Measurements from ENCODE around the gene PTPRA.

The PTPRA gene

DNA sequence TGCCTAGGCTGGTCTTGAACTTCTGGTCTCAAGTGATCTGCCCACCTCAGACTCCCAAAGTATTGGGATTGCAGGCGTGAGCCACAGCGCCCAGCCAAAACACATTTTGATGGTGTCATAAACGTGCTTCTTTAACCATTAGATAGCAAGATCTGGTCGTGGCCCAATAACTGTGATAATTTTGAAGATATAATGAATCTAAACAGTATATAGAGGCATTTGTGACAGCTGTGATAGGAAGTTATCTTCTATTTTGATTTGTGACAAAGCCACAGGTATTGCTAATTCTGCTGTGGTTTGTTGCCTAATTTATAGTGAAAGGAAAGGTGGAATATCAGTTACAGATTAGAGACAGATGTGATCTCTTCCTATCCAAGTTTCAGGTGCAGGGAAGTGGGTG, 197.4 kb downstream of the PTPRA start:
- Histone ChIP-seq H4K91ac (ENCODE audit: low read depth, low read length) (no peak overlapping the region), H3K4me1 (ENCODE audit: control insufficient read depth in 1 of 2, insufficient read depth in 2 of 2, low read length in 2 of 2) (peaks cover 0 to 3% of the 10 kb centered on the region in 2 experiments), H3K36me3 (ENCODE audit: control insufficient read depth in 1 of 2, insufficient read depth in 2 of 2, low read length in 2 of 2) (no peaks in the 10 kb centered on the region), H3K18ac (ENCODE audit: low read length) (no peak overlapping the region), H2BK5ac (ENCODE audit: low read depth, low read length, poor library complexity) (no peak overlapping the region), H3K9me3 (ENCODE audit: insufficient read depth, low read depth, low read length) (peaks cover 10% of the 10 kb centered on the region), H3K27ac (ENCODE audit: low read depth, low read length) (no peak overlapping the region), H2AK5ac (ENCODE audit: low read length) (no peak overlapping the region), H3K14ac (ENCODE audit: low read length) (no peak overlapping the region), H3K4me3 (ENCODE audit: low read depth, low read length) (no peak overlapping the region), H3K4ac (ENCODE audit: low read depth, low read length) (no peak overlapping the region), H3K4me2 (ENCODE audit: low read length) (no peak overlapping the region), H2BK12ac (ENCODE audit: low read length) (no peak overlapping the region), H2BK120ac (ENCODE audit: insufficient read depth, low read length, poor library complexity) (no peak overlapping the region), H4K12ac (ENCODE audit: low read depth, low read length) (no peak overlapping the region), H3K79me1 (ENCODE audit: low read length) (no peaks in the 10 kb centered on the region), H2AFZ (ENCODE audit: insufficient read depth, low read length, poor library complexity) (no peak overlapping the region), H3K27me3 (ENCODE audit: insufficient read depth, low read length) (peaks cover 19% of the 10 kb centered on the region), H4K8ac (ENCODE audit: low read depth, low read length) (no peak overlapping the region), H3K9ac (ENCODE audit: low read length) (no peak overlapping the region), H3K23ac (ENCODE audit: low read length) (no peak overlapping the region), H3K79me2 (ENCODE audit: control insufficient read depth, insufficient read depth, low read length, poor library complexity) (no peaks in the 10 kb centered on the region)
- no peak for DNase-seq
- WGBS (ENCODE audit: extremely low coverage, insufficient coverage, insufficient read length), result no CpG with 5 or more reads among the region's 4 CpGs

DNA sequence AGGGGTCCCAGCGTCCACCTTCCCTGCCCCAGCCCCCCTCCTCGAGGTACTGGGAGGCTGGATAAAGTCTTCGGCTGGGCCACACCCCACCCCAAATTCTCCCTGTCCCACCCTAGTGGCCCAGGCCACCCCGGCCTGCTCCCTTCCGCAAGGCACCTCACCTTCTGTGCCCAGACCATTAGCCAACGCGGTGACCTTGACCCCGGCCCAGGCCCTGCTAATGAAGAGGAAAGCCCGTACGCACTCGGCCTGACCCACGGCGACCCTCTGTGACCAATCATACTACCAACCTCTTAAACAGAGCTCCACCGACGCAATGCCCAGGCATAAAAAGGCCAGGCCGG, 198.0 kb downstream of the PTPRA start:
- Histone ChIP-seq H3K27ac (ENCODE audit: low read depth, low read length) (no peak overlapping the region), H3K14ac (ENCODE audit: low read length) (no peak overlapping the region), H3K27me3 (ENCODE audit: insufficient read depth, low read length) (peaks cover 19% of the 10 kb centered on the region), H3K23ac (ENCODE audit: low read length) (no peak overlapping the region), H2BK5ac (ENCODE audit: low read depth, low read length, poor library complexity) (no peak overlapping the region), H4K8ac (ENCODE audit: low read depth, low read length) (no peak overlapping the region), H2BK12ac (ENCODE audit: low read length) (no peak overlapping the region), H3K79me2 (ENCODE audit: control insufficient read depth, insufficient read depth, low read length, poor library complexity) (no peaks in the 10 kb centered on the region), H4K12ac (ENCODE audit: low read depth, low read length) (no peak overlapping the region), H2AK5ac (ENCODE audit: low read length) (no peak overlapping the region), H4K91ac (ENCODE audit: low read depth, low read length) (no peak overlapping the region), H3K4me1 (ENCODE audit: control insufficient read depth in 1 of 2, insufficient read depth in 2 of 2, low read length in 2 of 2) (peaks cover 0 to 3% of the 10 kb centered on the region in 2 experiments), H3K18ac (ENCODE audit: low read length) (no peak overlapping the region), H3K4ac (ENCODE audit: low read depth, low read length) (no peak overlapping the region), H3K9ac (ENCODE audit: low read length) (no peak overlapping the region), H2AFZ (ENCODE audit: insufficient read depth, low read length, poor library complexity) (no peak overlapping the region), H3K79me1 (ENCODE audit: low read length) (no peaks in the 10 kb centered on the region), H3K36me3 (ENCODE audit: control insufficient read depth in 1 of 2, insufficient read depth in 2 of 2, low read length in 2 of 2) (no peaks in the 10 kb centered on the region), H3K9me3 (ENCODE audit: insufficient read depth, low read depth, low read length) (peaks cover 10% of the 10 kb centered on the region), H3K4me3 (ENCODE audit: low read depth, low read length) (no peak overlapping the region), H3K4me2 (ENCODE audit: low read length) (no peak overlapping the region), H2BK120ac (ENCODE audit: insufficient read depth, low read length, poor library complexity) (no peak overlapping the region)
- WGBS (ENCODE audit: extremely low coverage, insufficient coverage, insufficient read length), result no CpG with 5 or more reads among the region's 16 CpGs
- no peak for DNase-seq

DNA sequence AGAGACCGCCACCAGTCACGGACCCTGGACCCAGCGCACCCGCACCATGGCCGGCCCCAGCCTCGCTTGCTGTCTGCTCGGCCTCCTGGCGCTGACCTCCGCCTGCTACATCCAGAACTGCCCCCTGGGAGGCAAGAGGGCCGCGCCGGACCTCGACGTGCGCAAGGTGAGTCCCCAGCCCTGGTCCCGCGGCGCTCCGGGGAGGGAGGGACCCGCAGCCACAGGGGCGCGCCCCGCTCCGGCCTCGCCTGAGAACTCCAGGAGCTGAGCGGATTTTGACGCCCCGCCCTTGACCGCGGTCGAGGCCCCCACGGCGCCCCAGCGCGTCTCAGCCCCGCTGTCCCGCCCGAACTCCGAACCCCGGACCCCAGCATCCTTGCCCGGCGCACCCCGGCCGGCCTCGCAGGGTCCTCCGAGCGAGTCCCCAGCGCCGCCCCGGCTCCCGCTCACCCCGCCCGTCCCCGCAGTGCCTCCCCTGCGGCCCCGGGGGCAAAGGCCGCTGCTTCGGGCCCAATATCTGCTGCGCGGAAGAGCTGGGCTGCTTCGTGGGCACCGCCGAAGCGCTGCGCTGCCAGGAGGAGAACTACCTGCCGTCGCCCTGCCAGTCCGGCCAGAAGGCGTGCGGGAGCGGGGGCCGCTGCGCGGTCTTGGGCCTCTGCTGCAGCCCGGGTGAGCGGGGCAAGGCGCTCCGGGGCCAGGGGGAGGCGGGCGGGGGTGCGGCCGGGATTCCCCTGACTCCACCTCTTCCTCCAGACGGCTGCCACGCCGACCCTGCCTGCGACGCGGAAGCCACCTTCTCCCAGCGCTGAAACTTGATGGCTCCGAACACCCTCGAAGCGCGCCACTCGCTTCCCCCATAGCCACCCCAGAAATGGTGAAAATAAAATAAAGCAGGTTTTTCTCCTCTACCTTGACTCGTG, 198.6 kb downstream of the PTPRA start, which contains the start of gene OXT:
Gene OXT (plus strand): TSS at position 11 of the 920 bp plus-strand sequence. CDS start 36 bp downstream, at position 47.
- no peak within 1 kb of the TSS for H4K8ac ChIP-seq (ENCODE audit: low read depth, low read length)
- no peak within 1 kb of the TSS for H4K12ac ChIP-seq (ENCODE audit: low read depth, low read length)
- peak within 1 kb of the TSS; percentile 28 for H2AFZ ChIP-seq (ENCODE audit: insufficient read depth, low read length, poor library complexity)
- no peak within 1 kb of the TSS for H3K18ac ChIP-seq (ENCODE audit: low read length)
- no peak within 1 kb of the TSS for H2BK5ac ChIP-seq (ENCODE audit: low read depth, low read length, poor library complexity)
- H3K4me3 ChIP-seq (ENCODE audit: low read depth, low read length), result peak within 1 kb of the TSS; percentile 21
- no peak within 1 kb of the TSS for H3K4ac ChIP-seq (ENCODE audit: low read depth, low read length)
- H3K79me2 ChIP-seq (ENCODE audit: control insufficient read depth, insufficient read depth, low read length, poor library complexity), result no peaks in the 10 kb centered on the region
- no peak within 1 kb of the TSS for H2BK120ac ChIP-seq (ENCODE audit: insufficient read depth, low read length, poor library complexity)
- H3K79me1 ChIP-seq (ENCODE audit: low read length), result no peaks in the 10 kb centered on the region
- H3K27me3 ChIP-seq (ENCODE audit: insufficient read depth, low read length), result peaks cover 19% of the 10 kb centered on the region
- no peak within 1 kb of the TSS for H3K14ac ChIP-seq (ENCODE audit: low read length)
- H3K9me3 ChIP-seq (ENCODE audit: insufficient read depth, low read depth, low read length), result peaks cover 10% of the 10 kb centered on the region
- no peak for DNase-seq
- H2AK5ac ChIP-seq (ENCODE audit: low read length), result no peak within 1 kb of the TSS
- no peak within 1 kb of the TSS for H3K27ac ChIP-seq (ENCODE audit: low read depth, low read length)
- no CpG with 5 or more reads among the region's 95 CpGs for WGBS (ENCODE audit: extremely low coverage, insufficient coverage, insufficient read length)
- no peak within 1 kb of the TSS for H3K23ac ChIP-seq (ENCODE audit: low read length)
- H3K4me2 ChIP-seq (ENCODE audit: low read length), result peak within 1 kb of the TSS; percentile 46
- no peaks in the 10 kb centered on the region for H3K36me3 ChIP-seq (ENCODE audit: control insufficient read depth in 1 of 2, insufficient read depth in 2 of 2, low read length in 2 of 2)
- peaks cover 0 to 3% of the 10 kb centered on the region in 2 experiments for H3K4me1 ChIP-seq (ENCODE audit: control insufficient read depth in 1 of 2, insufficient read depth in 2 of 2, low read length in 2 of 2)
- no peak within 1 kb of the TSS for H4K91ac ChIP-seq (ENCODE audit: low read depth, low read length)
- H3K9ac ChIP-seq (ENCODE audit: low read length), result no peak within 1 kb of the TSS
- H2BK12ac ChIP-seq (ENCODE audit: low read length), result no peak within 1 kb of the TSS

DNA sequence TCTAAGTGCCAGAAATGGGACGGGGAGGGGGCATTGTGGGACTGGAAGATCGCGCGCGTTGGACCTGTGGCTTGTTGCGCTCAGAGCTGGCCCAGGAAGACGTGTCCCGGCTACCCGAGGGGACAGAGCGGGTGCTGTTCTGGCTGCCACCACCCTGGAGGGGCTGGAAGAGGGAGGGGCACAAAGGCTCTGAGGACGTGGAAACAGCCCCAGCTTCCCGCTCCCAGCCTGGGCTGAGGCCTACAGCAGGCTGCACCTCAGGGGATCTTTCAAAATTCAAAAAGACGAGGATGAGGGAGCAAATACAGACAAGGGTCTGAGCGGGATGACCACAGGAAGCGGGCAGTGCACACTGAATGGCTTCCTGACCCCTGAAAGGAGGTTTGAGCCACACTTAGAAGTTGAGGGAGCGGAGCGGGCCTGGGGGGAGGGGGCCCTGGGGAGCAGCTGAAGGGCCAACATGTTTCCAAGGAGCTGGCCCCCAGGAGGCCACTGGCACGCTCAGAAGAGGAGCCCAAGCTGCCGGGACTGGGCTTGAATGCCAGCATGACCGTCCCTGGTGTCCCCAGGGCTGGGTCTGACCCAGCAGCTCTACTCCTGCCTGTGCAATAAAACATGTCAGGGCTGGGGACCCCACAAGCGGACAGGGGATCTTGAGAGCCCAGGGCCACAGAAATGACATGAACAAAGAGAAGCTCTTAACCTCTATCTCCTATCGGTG, 199.4 kb downstream of the PTPRA start:
- no peak overlapping the region for H2BK120ac ChIP-seq (ENCODE audit: insufficient read depth, low read length, poor library complexity)
- no peak overlapping the region for H2BK5ac ChIP-seq (ENCODE audit: low read depth, low read length, poor library complexity)
- H3K27ac ChIP-seq (ENCODE audit: low read depth, low read length), result no peak overlapping the region
- H3K79me2 ChIP-seq (ENCODE audit: control insufficient read depth, insufficient read depth, low read length, poor library complexity), result no peaks in the 10 kb centered on the region
- no peak overlapping the region for H4K12ac ChIP-seq (ENCODE audit: low read depth, low read length)
- H3K79me1 ChIP-seq (ENCODE audit: low read length), result no peaks in the 10 kb centered on the region
- peak overlapping the region; percentile 46 for H3K4me2 ChIP-seq (ENCODE audit: low read length)
- DNase-seq, result no peak
- peaks cover 10% of the 10 kb centered on the region for H3K9me3 ChIP-seq (ENCODE audit: insufficient read depth, low read depth, low read length)
- no peak overlapping the region for H3K18ac ChIP-seq (ENCODE audit: low read length)
- H3K4me3 ChIP-seq (ENCODE audit: low read depth, low read length), result no peak overlapping the region
- H3K4ac ChIP-seq (ENCODE audit: low read depth, low read length), result no peak overlapping the region
- no peak overlapping the region for H2AFZ ChIP-seq (ENCODE audit: insufficient read depth, low read length, poor library complexity)
- H3K23ac ChIP-seq (ENCODE audit: low read length), result no peak overlapping the region
- WGBS (ENCODE audit: extremely low coverage, insufficient coverage, insufficient read length), result no CpG with 5 or more reads among the region's 22 CpGs
- H3K4me1 ChIP-seq (ENCODE audit: control insufficient read depth in 1 of 2, insufficient read depth in 2 of 2, low read length in 2 of 2), result peaks cover 0 to 3% of the 10 kb centered on the region in 2 experiments
- H2BK12ac ChIP-seq (ENCODE audit: low read length), result no peak overlapping the region
- H3K14ac ChIP-seq (ENCODE audit: low read length), result no peak overlapping the region
- H4K8ac ChIP-seq (ENCODE audit: low read depth, low read length), result no peak overlapping the region
- no peak overlapping the region for H4K91ac ChIP-seq (ENCODE audit: low read depth, low read length)
- no peak overlapping the region for H3K9ac ChIP-seq (ENCODE audit: low read length)
- H3K36me3 ChIP-seq (ENCODE audit: control insufficient read depth in 1 of 2, insufficient read depth in 2 of 2, low read length in 2 of 2), result no peaks in the 10 kb centered on the region
- H2AK5ac ChIP-seq (ENCODE audit: low read length), result no peak overlapping the region
- H3K27me3 ChIP-seq (ENCODE audit: insufficient read depth, low read length), result peaks cover 19% of the 10 kb centered on the region
